ENCODE measurements around the gene AHCYL1. TPM values are rescaled to one million over a fixed set of nuclear protein-coding genes. Genes with fewer than 3 reads are reported as not detected.

AHCYL1 gene
- total and polyA plus RNA-seq, 2 of the 8 experiments (the other 6 are each of a cell fraction or from before 2014, with no cell fraction given) = 64.5 to 95.9 TPM

DNA sequence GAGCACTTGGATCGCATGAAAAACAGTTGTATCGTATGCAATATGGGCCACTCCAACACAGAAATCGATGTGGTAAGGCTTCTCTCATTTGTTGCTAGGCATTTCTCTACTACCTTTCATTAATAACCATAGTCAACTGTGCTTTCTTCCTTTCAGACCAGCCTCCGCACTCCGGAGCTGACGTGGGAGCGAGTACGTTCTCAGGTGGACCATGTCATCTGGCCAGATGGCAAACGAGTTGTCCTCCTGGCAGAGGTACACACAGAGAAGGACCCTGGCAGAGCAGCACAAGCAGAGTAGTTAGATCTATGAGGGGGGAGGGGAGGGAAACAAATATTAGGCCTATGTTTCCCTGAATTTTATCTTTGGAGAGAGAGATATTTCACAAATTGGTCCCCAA lies 33.8 kb downstream of the AHCYL1 start (continued):
- TF ChIP-seq, protein P1, sequence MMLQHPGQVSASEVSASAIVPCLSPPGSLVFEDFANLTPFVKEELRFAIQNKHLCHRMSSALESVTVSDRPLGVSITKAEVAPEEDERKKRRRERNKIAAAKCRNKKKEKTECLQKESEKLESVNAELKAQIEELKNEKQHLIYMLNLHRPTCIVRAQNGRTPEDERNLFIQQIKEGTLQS (IDR thresholded peaks at IDR 0.05; ENCODE audit: insufficient read depth, low read depth, low read length) = no peak
- TF ChIP-seq, protein P2, sequence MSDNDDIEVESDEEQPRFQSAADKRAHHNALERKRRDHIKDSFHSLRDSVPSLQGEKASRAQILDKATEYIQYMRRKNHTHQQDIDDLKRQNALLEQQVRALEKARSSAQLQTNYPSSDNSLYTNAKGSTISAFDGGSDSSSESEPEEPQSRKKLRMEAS (IDR thresholded peaks at IDR 0.05) = no peak

Measured in H1 (cell line).